GM23248 (cell line): ENCODE measurements around the gene FAHD2B.
"Not testable (repeated sequence)": the region's sequence is repeated elsewhere in the genome, so short reads cannot be mapped to it uniquely, and the experiment has no call there.

Experiments
- EZH2 ChIP-seq: fragments of 200-600 bp; sonication (generic); IDR thresholded peaks from 2 replicates; pipeline ENCODE4 v1.6.1; 2018; ENCODE audit warnings: antibody characterized with exemption, mild to moderate bottlenecking; ENCODE audit not compliant: insufficient read depth, poor library complexity, severe bottlenecking
- EZH2phosphoT487 ChIP-seq: fragments of 200-600 bp; sonication (generic); IDR thresholded peaks from 2 replicates; pipeline ENCODE4 v1.6.1; 2018; ENCODE audit warnings: antibody characterized with exemption, moderate library complexity, mild to moderate bottlenecking, low read depth; ENCODE audit not compliant: insufficient read depth

GRCh38 chr2:97080855-97081254, 13.8 kb downstream of the FAHD2B start:
- not testable (repeated sequence) for TF ChIP-seq EZH2phosphoT487, EZH2
